HepG2 (cell line): Measurements from ENCODE around the gene THAP10.

ENCODE experiments used
- CENPT ChIP-seq: sonication (generic); formaldehyde crosslinking; IDR thresholded peaks from 2 replicates; pipeline ENCODE4 v1.8.0; 2022; ENCODE audit warnings: low read depth, mild to moderate bottlenecking, moderate library complexity, missing genetic modification reagents
- CTCF ChIP-seq: sonication (generic); formaldehyde crosslinking; IDR thresholded peaks from 2 replicates; pipeline ENCODE4 v1.5.0; 2020; ENCODE audit warnings: mild to moderate bottlenecking, missing genetic modification reagents, moderate library complexity
- MTA1 ChIP-seq: sonication (generic); formaldehyde crosslinking; IDR thresholded peaks from 2 replicates; pipeline ENCODE4 v1.4.0; 2020; ENCODE audit warnings: missing genetic modification reagents, mild to moderate bottlenecking, borderline replicate concordance
- POLR2AphosphoS5 ChIP-seq: IDR thresholded peaks from 2 replicates; pipeline ENCODE4 v1.6.1; 2012; ENCODE audit warnings: low read depth, low read length
- SMARCC2 ChIP-seq: fragments of 450-650 bp; IDR thresholded peaks from 2 replicates; pipeline ENCODE4 v1.6.1; 2017; ENCODE audit warnings: antibody characterized with exemption, mild to moderate bottlenecking
- TAF1 ChIP-seq: sonication (generic); formaldehyde crosslinking; IDR thresholded peaks from 2 replicates; pipeline ENCODE4 v1.4.0; 2020; ENCODE audit warnings: missing genetic modification reagents
- ZNF761 ChIP-seq: sonication (generic); formaldehyde crosslinking; conservative IDR thresholded peaks from 2 replicates; pipeline ENCODE4 v1.4.0; 2020; ENCODE audit warnings: mild to moderate bottlenecking, missing genetic modification reagents
- TF ChIP-seq, protein P1 (sequence below), 2 experiments: sonication (generic) in 1 of 2; formaldehyde crosslinking in 1 of 2; IDR thresholded peaks; 2 replicates each; pipeline versions ENCODE4 v1.5.1 to v1.6.1; 2011 to 2020; ENCODE audit warnings: borderline replicate concordance in 1 of 2, low read depth in 1 of 2, low read length in 1 of 2, mild to moderate bottlenecking in 1 of 2, missing genetic modification reagents in 1 of 2, moderate library complexity in 1 of 2

GRCh38 chr15:70916531-70916930, 24.3 kb upstream of the THAP10 start:
- no peak for TF ChIP-seq MTA1 (CRISPR knock-in tag)
- no peak for TF ChIP-seq CTCF (CRISPR knock-in tag)
- TF ChIP-seq TAF1 (CRISPR knock-in tag): no peak
- no peak for TF ChIP-seq POLR2AphosphoS5
- no peak for TF ChIP-seq ZNF761
- TF ChIP-seq CENPT (CRISPR knock-in tag): no peak
- TF ChIP-seq SMARCC2: no peak
- TF ChIP-seq, protein P1, sequence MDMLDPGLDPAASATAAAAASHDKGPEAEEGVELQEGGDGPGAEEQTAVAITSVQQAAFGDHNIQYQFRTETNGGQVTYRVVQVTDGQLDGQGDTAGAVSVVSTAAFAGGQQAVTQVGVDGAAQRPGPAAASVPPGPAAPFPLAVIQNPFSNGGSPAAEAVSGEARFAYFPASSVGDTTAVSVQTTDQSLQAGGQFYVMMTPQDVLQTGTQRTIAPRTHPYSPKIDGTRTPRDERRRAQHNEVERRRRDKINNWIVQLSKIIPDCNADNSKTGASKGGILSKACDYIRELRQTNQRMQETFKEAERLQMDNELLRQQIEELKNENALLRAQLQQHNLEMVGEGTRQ (IDR thresholded peaks at IDR 0.05; ENCODE audit: low read depth, low read length): no peak
- TF ChIP-seq, protein P1 (CRISPR knock-in tag; IDR thresholded peaks at IDR 0.05; ENCODE audit: borderline replicate concordance): no peak
